ENCODE results near the gene ANKS1B.
"Not testable (repeated sequence)": the region's sequence is repeated elsewhere in the genome, so short reads cannot be mapped to it uniquely, and the experiment has no call there.

The ANKS1B gene

GRCh38 chr12:98840325-98840724 is 1144.4 kb downstream of the ANKS1B start:
- no peak for DNase-seq

- no peak for DNase-seq
These were observed 1146.5 kb downstream of the ANKS1B start for GRCh38 chr12:98838231-98838647.

- not testable (repeated sequence) for DNase-seq
These were observed 1147.5 kb downstream of the ANKS1B start for GRCh38 chr12:98837134-98837752.

GRCh38 chr12:98830657-98831056 is 1154.1 kb downstream of the ANKS1B start:
- no peak for DNase-seq

GRCh38 chr12:98828802-98829600 is 1155.7 kb downstream of the ANKS1B start:
- no peak for DNase-seq

- no peak for DNase-seq
These were observed 1161.7 kb downstream of the ANKS1B start for GRCh38 chr12:98823012-98823411.

- no peak for DNase-seq
These were observed 1162.9 kb downstream of the ANKS1B start for GRCh38 chr12:98821866-98822265.

GRCh38 chr12:98821232-98821631 is 1163.5 kb downstream of the ANKS1B start:
- DNase-seq: no peak

GRCh38 chr12:98819821-98820404 is 1164.8 kb downstream of the ANKS1B start:
- DNase-seq: no peak

- no peak for DNase-seq
These were observed 1165.7 kb downstream of the ANKS1B start for GRCh38 chr12:98819071-98819470.

GRCh38 chr12:98818239-98818638 is 1166.5 kb downstream of the ANKS1B start:
- no peak for DNase-seq

GRCh38 chr12:98817742-98818141 is 1167.0 kb downstream of the ANKS1B start:
- DNase-seq: no peak

GRCh38 chr12:98816720-98817119 is 1168.0 kb downstream of the ANKS1B start:
- DNase-seq: no peak

- no peak for DNase-seq
These were observed 1170.5 kb downstream of the ANKS1B start for GRCh38 chr12:98814254-98814653.

- DNase-seq: no peak
These were observed 1172.5 kb downstream of the ANKS1B start for GRCh38 chr12:98812225-98812624.

GRCh38 chr12:98808243-98808875 is 1176.4 kb downstream of the ANKS1B start:
- DNase-seq: no peak

GRCh38 chr12:98807187-98807586 is 1177.5 kb downstream of the ANKS1B start:
- DNase-seq: no peak

- no peak for DNase-seq
These were observed 1181.1 kb downstream of the ANKS1B start for GRCh38 chr12:98803468-98804209.

- DNase-seq: no peak
These were observed 1184.9 kb downstream of the ANKS1B start for GRCh38 chr12:98799822-98800221.

- DNase-seq: no peak
These were observed 1185.5 kb downstream of the ANKS1B start for GRCh38 chr12:98799146-98799810.

- DNase-seq: no peak
These were observed 1187.5 kb downstream of the ANKS1B start for GRCh38 chr12:98797200-98797599.

- no peak for DNase-seq
These were observed 1188.0 kb downstream of the ANKS1B start for GRCh38 chr12:98796745-98797144.
